GM12801 (cell line): ENCODE data around the gene XIST.

Experiments
- CTCF ChIP-seq: IDR thresholded peaks from one replicate; pipeline ENCODE4 v1.5.1; 2011; ENCODE audit warnings: control low read depth; ENCODE audit not compliant: insufficient read length; ENCODE audit errors: extremely low read depth

XIST gene

DNA sequence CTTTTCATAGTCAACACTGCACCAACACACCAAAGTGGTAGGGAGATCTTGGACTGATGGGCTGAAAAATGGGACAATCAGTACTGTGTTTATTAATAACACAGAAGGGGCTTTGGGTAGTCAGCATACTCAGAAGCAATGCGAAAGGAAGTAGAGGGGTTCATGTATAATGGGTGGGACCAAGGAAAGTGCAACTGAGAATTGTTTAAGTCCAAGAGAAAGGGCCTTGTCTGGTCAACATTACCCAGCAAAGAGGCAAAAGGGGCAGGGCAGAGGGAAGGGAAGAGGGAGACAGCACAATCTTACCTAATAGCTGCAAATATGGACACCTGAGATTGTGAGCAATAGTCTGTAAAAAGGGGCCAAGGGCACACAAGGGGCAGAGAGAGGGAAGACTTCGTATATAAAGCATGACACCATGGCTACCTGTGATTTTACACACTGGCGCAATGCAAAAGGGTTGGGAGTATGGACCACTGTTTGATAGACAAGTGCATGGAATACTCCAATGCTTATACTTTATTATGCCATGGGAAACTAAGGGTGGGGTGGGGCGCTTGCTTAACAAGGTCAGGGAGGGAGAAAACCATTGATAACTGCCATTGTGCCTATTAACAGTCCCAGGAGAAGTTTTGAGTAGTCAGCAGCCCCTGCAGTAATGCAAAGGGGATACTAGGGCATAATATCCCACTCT is 9.8 kb downstream of the XIST start:
- no peak for TF ChIP-seq CTCF

- no peak for TF ChIP-seq CTCF
Observed at GRCh38 chrX:73841337-73841736, 11.2 kb downstream of the XIST start.

DNA sequence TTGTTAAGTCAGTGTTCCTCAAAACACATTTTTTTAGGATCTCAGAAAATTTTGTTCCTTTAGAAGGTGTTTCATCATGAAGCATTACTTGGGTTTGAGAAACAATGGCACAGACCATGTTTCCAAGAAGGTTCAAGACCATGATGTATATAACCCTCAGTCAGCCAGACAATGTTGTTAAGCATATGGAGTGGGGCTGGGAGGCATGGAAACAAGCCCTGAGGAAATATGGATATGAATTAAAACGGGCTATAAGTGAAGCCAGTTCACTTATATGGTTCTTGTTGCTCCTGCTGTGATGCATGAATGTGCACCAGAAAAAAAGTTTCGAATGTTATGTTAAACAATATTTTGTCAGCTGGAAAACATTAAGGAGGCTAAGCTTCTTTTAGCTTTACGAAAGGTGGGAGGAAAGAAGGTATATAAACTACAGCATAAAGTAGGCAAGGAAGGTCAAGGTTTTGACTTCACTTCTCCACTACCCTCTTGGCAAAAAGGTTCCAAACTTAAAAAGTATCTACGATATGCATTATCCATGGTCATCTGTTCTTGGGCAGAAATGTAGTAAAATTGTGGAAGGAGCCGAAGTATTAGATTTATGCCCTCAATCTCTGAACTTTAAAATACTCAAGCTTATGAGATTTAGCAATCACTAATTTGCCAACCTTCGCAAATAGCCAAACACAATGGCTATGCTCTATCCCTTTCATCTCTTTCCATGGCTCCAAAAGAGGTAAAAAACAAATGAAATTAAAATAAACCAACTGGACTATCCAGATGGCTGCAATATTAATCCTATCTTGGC is 12.2 kb downstream of the XIST start:
- no peak for TF ChIP-seq CTCF

GRCh38 chrX:73839152-73839551 is 13.4 kb downstream of the XIST start:
- no peak for TF ChIP-seq CTCF

DNA sequence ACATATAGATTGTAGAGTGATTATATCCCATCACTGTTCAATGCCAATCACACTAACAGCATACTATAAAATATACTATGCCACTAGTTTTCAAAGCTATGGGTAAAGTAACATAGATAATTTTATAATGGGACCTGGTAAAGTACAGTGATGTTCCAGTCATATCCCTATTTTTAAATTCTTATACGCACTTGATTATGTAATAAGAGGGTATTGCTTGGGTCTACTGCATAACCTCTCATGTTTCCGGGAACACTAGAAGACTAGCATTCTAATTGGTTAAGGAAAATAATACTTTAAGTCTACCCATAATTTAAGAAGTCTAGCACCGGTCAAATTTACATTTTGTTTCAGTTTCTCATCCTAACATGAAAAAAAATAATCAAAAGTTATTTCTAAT is 14.4 kb downstream of the XIST start:
- no peak for TF ChIP-seq CTCF

- TF ChIP-seq CTCF = no peak
Observed at GRCh38 chrX:73836956-73837477, 15.5 kb downstream of the XIST start.

GRCh38 chrX:73834219-73834618 is 18.3 kb downstream of the XIST start:
- TF ChIP-seq CTCF = no peak
